ENCODE results near the gene C11orf24.

DNA sequence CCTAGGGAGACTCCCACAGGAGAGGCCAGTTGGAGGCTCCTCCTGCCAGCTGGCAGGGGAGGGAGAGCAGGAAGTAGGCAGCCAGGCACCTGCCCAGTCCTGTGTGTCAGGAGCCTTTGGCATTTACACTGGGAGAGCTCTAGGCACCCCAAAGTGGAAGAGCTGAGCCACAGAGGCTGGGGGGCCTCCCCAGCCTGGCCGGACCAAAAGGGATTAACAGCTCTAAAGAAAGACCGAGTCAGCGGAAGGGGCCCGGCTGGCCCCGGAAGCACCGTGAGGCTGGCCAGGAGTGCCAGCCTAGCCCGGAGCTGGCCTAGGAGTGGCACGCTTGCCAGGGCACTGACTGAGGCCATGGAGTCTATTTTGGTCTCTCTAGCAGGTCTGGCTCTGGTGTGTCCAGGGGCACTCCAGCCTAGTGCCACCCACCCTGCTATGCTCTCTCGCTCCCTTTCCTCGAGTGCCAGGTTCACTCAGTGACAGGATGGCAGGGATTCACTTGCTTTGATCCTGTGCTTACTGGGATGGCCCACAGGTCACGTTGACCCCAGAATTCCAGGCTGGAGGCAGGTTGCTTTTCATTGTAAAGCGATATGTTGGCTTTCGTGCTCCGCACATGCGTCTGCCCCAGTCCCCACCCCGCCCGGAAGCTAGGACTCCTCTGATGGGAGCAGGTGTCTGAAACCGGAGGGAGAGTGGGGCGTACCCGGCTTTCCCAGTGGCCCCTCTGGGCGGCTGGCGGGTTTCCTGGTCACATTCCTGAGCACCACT is 55.4 kb downstream of the C11orf24 start:
- no peak for TF ChIP-seq CHD1 (IDR thresholded peaks at IDR 0.05; ENCODE audit: low read length)
- TF ChIP-seq, protein P1, sequence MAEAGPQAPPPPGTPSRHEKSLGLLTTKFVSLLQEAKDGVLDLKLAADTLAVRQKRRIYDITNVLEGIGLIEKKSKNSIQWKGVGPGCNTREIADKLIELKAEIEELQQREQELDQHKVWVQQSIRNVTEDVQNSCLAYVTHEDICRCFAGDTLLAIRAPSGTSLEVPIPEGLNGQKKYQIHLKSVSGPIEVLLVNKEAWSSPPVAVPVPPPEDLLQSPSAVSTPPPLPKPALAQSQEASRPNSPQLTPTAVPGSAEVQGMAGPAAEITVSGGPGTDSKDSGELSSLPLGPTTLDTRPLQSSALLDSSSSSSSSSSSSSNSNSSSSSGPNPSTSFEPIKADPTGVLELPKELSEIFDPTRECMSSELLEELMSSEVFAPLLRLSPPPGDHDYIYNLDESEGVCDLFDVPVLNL (CRISPR knock-in tag; IDR thresholded peaks at IDR 0.05; ENCODE audit: low read depth): no peak
- TF ChIP-seq CBX5 (IDR thresholded peaks at IDR 0.05; ENCODE audit: borderline replicate concordance, low read depth): no peak
- no peak for TF ChIP-seq POLR2A (conservative IDR thresholded peaks at IDR 0.05)
- no peak for TF ChIP-seq KDM5B (IDR thresholded peaks at IDR 0.05; ENCODE audit: insufficient replicate concordance, low read depth, low read length)
